IPS-18c (cell line): Measurements from ENCODE around the gene SEMA5A.

Source experiments
- H3K4me3 ChIP-seq: 2 replicates; pipeline ENCODE4 v1.7.0; 2013; ENCODE audit warnings: low read depth, mild to moderate bottlenecking, low read length, moderate library complexity; ENCODE audit not compliant: insufficient read depth
- H3K9me3 ChIP-seq: one replicate; pipeline ENCODE4 v1.6.1; 2013; ENCODE audit warnings: mild to moderate bottlenecking, low read length, moderate library complexity; ENCODE audit not compliant: control insufficient read depth, insufficient read depth

The SEMA5A gene

DNA sequence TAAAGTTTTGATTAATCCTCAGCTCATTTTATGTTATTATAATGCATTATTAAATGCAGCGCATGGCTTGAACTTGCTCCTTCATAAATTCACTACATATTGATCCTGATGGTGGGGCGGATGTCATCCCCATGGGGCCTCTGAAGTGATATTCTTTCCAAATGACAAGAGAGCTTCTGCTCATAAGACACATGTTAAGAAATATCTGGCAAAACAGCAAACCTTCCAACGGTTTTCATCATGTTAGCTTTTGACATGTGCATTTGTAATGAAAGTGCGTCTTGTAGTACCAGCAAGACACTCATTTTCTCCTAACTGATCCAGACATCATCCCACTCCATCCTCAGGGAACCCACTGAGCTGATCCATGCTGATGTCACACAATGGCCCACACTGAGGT, 45.7 kb downstream of the SEMA5A start:
- H3K9me3 ChIP-seq, result no peaks in the 10 kb centered on the region
- no peak overlapping the region for H3K4me3 ChIP-seq

DNA sequence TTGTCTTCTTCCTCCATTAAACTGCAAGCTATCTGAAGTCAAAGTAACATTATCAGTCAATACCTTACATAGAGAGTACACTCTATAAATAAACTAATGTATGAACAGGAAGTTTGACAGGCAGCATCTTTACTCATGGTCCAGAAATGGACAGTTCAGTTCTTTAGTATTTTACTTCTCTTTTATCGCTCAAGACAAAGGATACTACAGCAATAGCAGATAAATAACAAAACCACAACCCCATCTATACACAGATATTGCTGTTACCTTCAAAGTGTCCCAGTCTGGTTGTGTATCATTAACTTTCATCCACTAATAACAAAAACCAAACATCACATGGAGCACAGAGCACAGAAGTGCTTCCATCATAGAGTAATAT, 46.4 kb downstream of the SEMA5A start:
- H3K4me3 ChIP-seq, result no peak overlapping the region
- H3K9me3 ChIP-seq, result no peaks in the 10 kb centered on the region

GRCh38 chr5:9498541-9499497, 47.1 kb downstream of the SEMA5A start:
- no peak overlapping the region for H3K4me3 ChIP-seq
- H3K9me3 ChIP-seq, result no peaks in the 10 kb centered on the region

GRCh38 chr5:9497347-9497746, 48.5 kb downstream of the SEMA5A start:
- Histone ChIP-seq H3K4me3 (no peak overlapping the region), H3K9me3 (no peaks in the 10 kb centered on the region)

GRCh38 chr5:9496801-9497200, 49.1 kb downstream of the SEMA5A start:
- H3K9me3 ChIP-seq, result no peaks in the 10 kb centered on the region
- no peak overlapping the region for H3K4me3 ChIP-seq

- Histone ChIP-seq H3K9me3 (no peaks in the 10 kb centered on the region), H3K4me3 (no peak overlapping the region)
These were observed 50.8 kb downstream of the SEMA5A start for GRCh38 chr5:9495121-9495520.

DNA sequence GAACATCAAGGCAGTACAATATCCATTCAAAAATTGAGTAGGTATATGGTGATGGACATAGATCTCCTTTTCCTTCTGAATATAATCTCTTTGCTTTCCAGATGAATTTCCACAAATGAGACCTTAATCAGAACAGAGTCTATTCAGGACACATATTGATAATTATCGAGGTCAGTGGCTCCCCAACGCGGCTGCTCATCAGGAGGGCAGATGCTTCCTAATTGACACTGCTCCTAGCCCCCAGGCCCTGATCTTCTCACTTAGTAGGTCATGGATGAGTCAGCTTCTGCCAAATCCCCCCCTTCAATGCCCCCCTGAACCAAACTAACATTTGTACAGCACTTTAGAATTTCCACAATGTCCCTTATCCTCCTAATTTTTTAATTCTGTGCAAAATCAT, 51.6 kb downstream of the SEMA5A start:
- H3K4me3 ChIP-seq, result no peak overlapping the region
- H3K9me3 ChIP-seq, result no peaks in the 10 kb centered on the region

GRCh38 chr5:9490494-9491097, 55.3 kb downstream of the SEMA5A start:
- no peaks in the 10 kb centered on the region for H3K9me3 ChIP-seq
- H3K4me3 ChIP-seq, result no peak overlapping the region

GRCh38 chr5:9483779-9484178, 62.1 kb downstream of the SEMA5A start:
- H3K4me3 ChIP-seq, result no peak overlapping the region

DNA sequence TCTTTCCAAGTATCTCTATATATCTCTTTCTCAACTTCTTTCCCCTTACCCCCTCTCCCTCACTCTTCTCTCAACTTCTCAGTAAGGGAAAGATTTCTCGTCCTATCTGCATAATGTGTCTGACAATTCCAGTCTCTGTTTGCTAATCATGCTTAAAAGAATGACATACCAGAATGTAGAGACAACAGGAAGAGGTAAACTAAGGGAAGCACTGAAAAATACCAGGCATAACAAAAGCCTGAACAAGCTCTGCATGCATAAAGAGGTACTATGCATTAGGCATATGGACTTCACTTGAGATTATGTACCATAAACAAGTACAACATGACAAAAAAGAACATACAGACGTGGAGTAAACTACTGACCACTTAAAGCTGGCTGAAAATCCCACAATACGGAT, 62.6 kb downstream of the SEMA5A start:
- Histone ChIP-seq H3K9me3 (no peaks in the 10 kb centered on the region), H3K4me3 (no peak overlapping the region)

More at GRCh38 chr5:9483779-9484178, 62.1 kb downstream of the SEMA5A start:
- no peaks in the 10 kb centered on the region for H3K9me3 ChIP-seq

GRCh38 chr5:9482381-9482780, 63.5 kb downstream of the SEMA5A start:
- no peak overlapping the region for H3K4me3 ChIP-seq
- no peaks in the 10 kb centered on the region for H3K9me3 ChIP-seq

GRCh38 chr5:9480499-9480898, 65.4 kb downstream of the SEMA5A start:
- no peaks in the 10 kb centered on the region for H3K9me3 ChIP-seq
- no peak overlapping the region for H3K4me3 ChIP-seq

- no peaks in the 10 kb centered on the region for H3K9me3 ChIP-seq
- no peak overlapping the region for H3K4me3 ChIP-seq
These were observed 65.9 kb downstream of the SEMA5A start for GRCh38 chr5:9479990-9480389.

- no peak overlapping the region for H3K4me3 ChIP-seq
- H3K9me3 ChIP-seq, result no peaks in the 10 kb centered on the region
These were observed 66.5 kb downstream of the SEMA5A start for GRCh38 chr5:9479361-9479760.

DNA sequence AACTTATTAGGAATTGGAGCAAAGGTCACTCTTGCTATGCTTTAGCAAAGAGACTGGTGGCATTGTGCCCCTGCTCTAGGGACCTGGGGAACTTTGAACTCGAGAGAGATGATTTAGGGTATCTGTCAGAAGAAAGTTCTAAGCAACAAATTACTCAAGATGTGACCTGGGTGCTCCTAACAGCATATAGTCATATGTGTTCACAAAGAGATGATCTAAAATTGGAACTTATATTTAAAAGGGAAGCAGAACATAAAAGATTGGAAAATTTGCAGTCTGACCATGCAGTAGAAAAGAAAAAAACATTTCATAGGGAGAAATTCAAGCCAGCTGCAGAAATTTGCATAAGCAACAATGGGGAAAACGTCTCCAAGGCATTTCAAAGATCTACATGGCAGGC, 68.3 kb downstream of the SEMA5A start:
- H3K9me3 ChIP-seq, result no peaks in the 10 kb centered on the region

GRCh38 chr5:9474219-9475002, 71.5 kb downstream of the SEMA5A start:
- no peak overlapping the region for H3K4me3 ChIP-seq
- no peaks in the 10 kb centered on the region for H3K9me3 ChIP-seq

More for the DNA sequence above, 68.3 kb downstream of the SEMA5A start:
- H3K4me3 ChIP-seq, result no peak overlapping the region

DNA sequence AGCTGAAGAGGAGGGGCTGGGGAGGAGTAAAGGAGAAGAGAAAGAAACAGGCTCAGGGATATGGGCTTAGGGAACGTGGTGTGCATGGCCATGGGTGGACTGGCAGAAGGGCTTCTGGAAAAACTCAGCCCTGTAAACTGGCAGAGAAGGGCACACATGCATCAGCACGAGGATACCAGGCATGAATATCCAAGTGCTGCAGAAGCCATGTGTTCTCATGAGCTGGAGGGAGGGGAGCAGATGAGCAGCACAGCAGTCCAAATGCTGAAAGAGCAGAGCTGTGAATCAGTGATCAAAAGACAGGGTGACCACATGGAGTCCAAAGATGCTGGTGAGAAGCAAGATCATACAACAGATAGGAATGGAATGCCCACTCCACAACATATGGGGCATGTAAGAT, 72.3 kb downstream of the SEMA5A start:
- Histone ChIP-seq H3K4me3 (no peak overlapping the region), H3K9me3 (no peaks in the 10 kb centered on the region)

DNA sequence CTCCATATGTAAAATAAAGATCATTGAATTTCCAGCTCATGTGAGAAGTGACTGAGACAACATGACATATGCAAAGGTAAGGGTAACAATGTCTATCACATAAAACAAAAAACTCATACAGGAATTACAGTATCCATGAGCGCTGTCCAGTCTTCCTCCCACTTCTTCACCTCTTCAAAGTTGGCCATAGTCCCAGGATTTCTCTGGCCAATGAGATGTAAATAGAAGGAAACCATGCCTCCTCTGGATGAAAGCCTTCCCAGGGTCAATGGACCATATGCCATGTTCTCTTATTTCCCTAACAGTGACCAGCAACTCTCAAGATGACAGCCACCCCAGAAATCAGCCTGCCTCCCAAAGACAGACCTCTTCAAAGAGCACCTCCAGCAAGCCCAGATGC, 75.5 kb downstream of the SEMA5A start:
- Histone ChIP-seq H3K4me3 (no peak overlapping the region), H3K9me3 (peaks cover 2% of the 10 kb centered on the region)
